ENCODE results near the gene SCN7A. TPM values are rescaled to one million over a fixed set of nuclear protein-coding genes. Genes with fewer than 3 reads are reported as not detected.
"Not testable (repeated sequence)": the region's sequence is repeated elsewhere in the genome, so short reads cannot be mapped to it uniquely, and the experiment has no call there.

Gene SCN7A
- total and polyA plus RNA-seq, 11 donors, result 2.6 to 46.3 (median 14.0) TPM

DNA sequence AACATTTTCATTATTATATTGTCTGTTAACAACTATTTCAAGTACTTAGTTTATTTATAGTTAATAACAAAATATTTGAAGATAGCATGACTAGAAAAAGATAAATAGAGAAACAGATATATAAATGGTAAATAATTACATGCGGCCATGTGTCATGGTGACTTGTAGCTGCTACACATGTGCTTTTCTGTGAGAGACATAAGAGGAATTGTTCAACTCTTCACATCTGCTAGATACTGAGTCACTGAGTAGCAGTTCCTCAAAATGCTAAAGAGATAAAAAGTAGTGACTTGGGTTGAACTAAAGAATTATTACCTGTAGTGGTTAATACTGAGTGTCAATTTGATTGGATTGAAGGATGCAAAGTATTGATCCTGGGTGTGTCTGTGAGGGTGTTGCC is 80.8 kb downstream of the SCN7A start:
- DNase-seq (no peak), ATAC-seq (no peak)
- Histone ChIP-seq H3K27ac (no peak overlapping the region), H3K4me3 (no peak overlapping the region), H3K9me3 (no peaks in the 10 kb centered on the region), H3K4me1 (no peaks in the 10 kb centered on the region), H3K36me3 (peaks cover 0 to 36% (median 3%) of the 10 kb centered on the region in 9 donors), H3K27me3 (no peaks in the 10 kb centered on the region)
- WGBS, 4 donors, result 89 to 97% (median 91%) methylated on average over 1 of the region's 1 CpG
- intact Hi-C loops (cut with DNase I), result no loop called here
- TF ChIP-seq POLR2A (IDR thresholded peaks at IDR 0.05), result no peak
- TF ChIP-seq, protein P1, sequence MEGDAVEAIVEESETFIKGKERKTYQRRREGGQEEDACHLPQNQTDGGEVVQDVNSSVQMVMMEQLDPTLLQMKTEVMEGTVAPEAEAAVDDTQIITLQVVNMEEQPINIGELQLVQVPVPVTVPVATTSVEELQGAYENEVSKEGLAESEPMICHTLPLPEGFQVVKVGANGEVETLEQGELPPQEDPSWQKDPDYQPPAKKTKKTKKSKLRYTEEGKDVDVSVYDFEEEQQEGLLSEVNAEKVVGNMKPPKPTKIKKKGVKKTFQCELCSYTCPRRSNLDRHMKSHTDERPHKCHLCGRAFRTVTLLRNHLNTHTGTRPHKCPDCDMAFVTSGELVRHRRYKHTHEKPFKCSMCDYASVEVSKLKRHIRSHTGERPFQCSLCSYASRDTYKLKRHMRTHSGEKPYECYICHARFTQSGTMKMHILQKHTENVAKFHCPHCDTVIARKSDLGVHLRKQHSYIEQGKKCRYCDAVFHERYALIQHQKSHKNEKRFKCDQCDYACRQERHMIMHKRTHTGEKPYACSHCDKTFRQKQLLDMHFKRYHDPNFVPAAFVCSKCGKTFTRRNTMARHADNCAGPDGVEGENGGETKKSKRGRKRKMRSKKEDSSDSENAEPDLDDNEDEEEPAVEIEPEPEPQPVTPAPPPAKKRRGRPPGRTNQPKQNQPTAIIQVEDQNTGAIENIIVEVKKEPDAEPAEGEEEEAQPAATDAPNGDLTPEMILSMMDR (IDR thresholded peaks at IDR 0.05), result no peak

DNA sequence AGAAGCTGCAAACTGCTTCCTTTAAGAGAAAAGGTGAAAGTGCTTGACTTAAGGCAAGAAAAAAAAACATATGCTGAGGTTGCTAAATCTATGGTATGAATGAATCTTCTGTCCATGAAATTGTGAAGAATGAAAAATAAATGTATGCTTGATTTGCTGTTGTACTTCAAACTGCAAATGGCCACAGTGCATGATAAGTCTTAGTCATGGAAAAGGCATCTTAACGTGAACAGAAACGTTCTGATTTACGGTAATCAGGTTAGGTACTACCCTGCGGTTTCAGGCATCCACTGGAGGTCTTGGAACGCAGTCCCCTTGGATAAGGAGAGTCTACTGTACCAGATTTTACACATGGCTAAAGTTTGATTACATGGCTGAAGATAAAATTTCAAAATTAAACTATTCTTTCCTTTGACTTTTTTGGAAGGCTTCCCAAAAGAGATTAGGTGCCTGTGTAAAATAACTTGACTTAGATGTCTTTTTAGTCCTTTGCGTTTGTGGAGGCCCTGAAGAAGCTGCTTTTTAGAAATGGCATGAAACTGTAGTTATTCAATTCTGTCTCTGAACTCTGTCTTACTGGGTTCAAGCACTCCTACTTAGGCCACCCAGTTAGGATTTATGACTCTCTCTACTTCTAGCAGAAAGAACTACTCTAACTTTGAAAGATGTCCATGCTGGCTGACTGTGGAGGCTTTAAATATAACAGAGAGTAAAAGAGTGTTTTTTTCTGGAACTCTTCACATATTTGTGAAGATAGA is 82.4 kb downstream of the SCN7A start:
- Histone ChIP-seq H3K4me1 (no peaks in the 10 kb centered on the region), H3K36me3 (peaks cover 0 to 39% (median 3%) of the 10 kb centered on the region in 9 donors), H3K27ac (no peak overlapping the region), H3K9me3 (no peaks in the 10 kb centered on the region), H3K27me3 (no peaks in the 10 kb centered on the region), H3K4me3 (no peak overlapping the region)
- TF ChIP-seq, protein P1 (IDR thresholded peaks at IDR 0.05), result no peak
- no peak for TF ChIP-seq POLR2A (IDR thresholded peaks at IDR 0.05)
- intact Hi-C loops (cut with DNase I), result no loop called here
- WGBS, 4 donors, result 67 to 78% (median 70%) methylated on average over 6 of the region's 6 CpGs
- ATAC-seq (peak in 1 of 4 donors; percentile 34), DNase-seq (no peak)

DNA sequence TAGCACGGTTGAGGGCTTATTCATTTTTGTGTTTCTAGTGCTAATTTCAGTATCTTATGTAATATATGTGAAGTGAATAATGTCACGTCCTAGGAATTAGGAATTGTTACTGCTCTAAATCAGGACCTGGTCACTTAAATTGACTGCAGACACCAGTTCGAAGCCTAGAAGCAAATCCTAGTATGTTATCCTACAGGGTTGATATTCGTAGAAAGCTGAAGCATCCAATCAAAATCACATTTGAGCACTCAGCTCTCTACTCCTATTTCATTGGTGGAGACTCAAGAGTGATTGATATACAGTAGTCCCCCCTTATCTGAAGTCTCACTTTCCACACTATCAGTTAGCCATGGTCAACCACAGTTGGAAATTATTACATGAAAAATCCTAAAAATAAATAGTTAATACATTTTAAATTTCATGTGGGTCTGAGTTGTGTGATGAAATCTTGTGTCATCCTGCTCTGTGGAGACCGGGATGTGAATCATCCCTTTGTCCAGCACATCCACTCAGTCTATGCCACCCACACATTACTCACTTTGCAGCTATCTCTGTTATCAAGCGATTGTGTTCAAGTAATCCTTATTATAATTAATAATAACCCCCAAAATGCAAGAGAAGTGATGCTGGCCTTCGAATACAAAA is 83.1 kb downstream of the SCN7A start:
- Histone ChIP-seq H3K27ac (no peak overlapping the region), H3K4me3 (no peak overlapping the region), H3K4me1 (no peaks in the 10 kb centered on the region), H3K36me3 (peaks cover 0 to 44% (median 3%) of the 10 kb centered on the region in 9 donors), H3K9me3 (no peaks in the 10 kb centered on the region), H3K27me3 (no peaks in the 10 kb centered on the region)
- no peak for DNase-seq
- intact Hi-C loops (cut with DNase I), result no loop called here
- TF ChIP-seq POLR2A (IDR thresholded peaks at IDR 0.05), result no peak
- TF ChIP-seq, protein P1 (IDR thresholded peaks at IDR 0.05), result no peak
- WGBS, 4 donors, result 63 to 76% (median 72%) methylated on average over 7 of the region's 7 CpGs
- ATAC-seq, result peak in 1 of 4 donors; percentile 81

GRCh38 chr2:166407746-166408145 is 86.3 kb downstream of the SCN7A start:
- WGBS, 4 donors, result 80 to 88% (median 83%) methylated on average over 2 of the region's 2 CpGs
- intact Hi-C loops (cut with DNase I); DNase-seq; H3K4me1 ChIP-seq; ATAC-seq; H3K27me3 ChIP-seq; H3K9me3 ChIP-seq; H3K27ac ChIP-seq; H3K4me3 ChIP-seq: not testable (repeated sequence)
- peaks cover 0 to 41% (median 3%) of the 10 kb centered on the region in 9 donors for H3K36me3 ChIP-seq
